A673 (cell line): ENCODE measurements around the gene TRPT1.

ENCODE experiments used
- CTCF ChIP-seq: fragments of 300-800, 200-600 bp; sonication (generic); conservative IDR thresholded peaks from 2 replicates; pipeline ENCODE4 v1.5.1; 2017; ENCODE audit warnings: low read depth, mild to moderate bottlenecking, antibody characterized with exemption, low read length, moderate library complexity, mixed read lengths
- EZH2 ChIP-seq: fragments of 200-600 bp; sonication (generic); IDR thresholded peaks from 2 replicates; pipeline ENCODE4 v1.6.1; 2017; ENCODE audit warnings: borderline replicate concordance, low read depth, mild to moderate bottlenecking, mixed read lengths, antibody characterized with exemption, low read length; ENCODE audit not compliant: poor library complexity, severe bottlenecking

- TF ChIP-seq CTCF (no peak), EZH2 (no peak)
These were observed 27.5 kb downstream of the TRPT1 start for GRCh38 chr11:64198511-64198910.
